Testis (tissue), 2 donors: ENCODE data around the gene AIPL1.

Source experiments
- POLR2A ChIP-seq: fragments of 450-650 bp; IDR thresholded peaks from one replicate; pipeline ENCODE4 v1.6.1; 2017; ENCODE audit warnings: antibody characterized with exemption, mild to moderate bottlenecking, moderate library complexity
- TF ChIP-seq, protein P1 (sequence below), 3 experiments: fragments of 450-650 bp in 2 of 3; fragments of 200-600 bp in 1 of 3; sonication (generic) in 1 of 3; IDR thresholded peaks; one replicate each; pipeline ENCODE4 v1.5.1; 2016 to 2019; ENCODE audit warnings: antibody characterized with exemption in 3 of 3, mild to moderate bottlenecking in 2 of 3, moderate library complexity in 1 of 3

GRCh38 chr17:6374761-6375312 lies 60.1 kb downstream of the AIPL1 start:
- TF ChIP-seq, protein P1, sequence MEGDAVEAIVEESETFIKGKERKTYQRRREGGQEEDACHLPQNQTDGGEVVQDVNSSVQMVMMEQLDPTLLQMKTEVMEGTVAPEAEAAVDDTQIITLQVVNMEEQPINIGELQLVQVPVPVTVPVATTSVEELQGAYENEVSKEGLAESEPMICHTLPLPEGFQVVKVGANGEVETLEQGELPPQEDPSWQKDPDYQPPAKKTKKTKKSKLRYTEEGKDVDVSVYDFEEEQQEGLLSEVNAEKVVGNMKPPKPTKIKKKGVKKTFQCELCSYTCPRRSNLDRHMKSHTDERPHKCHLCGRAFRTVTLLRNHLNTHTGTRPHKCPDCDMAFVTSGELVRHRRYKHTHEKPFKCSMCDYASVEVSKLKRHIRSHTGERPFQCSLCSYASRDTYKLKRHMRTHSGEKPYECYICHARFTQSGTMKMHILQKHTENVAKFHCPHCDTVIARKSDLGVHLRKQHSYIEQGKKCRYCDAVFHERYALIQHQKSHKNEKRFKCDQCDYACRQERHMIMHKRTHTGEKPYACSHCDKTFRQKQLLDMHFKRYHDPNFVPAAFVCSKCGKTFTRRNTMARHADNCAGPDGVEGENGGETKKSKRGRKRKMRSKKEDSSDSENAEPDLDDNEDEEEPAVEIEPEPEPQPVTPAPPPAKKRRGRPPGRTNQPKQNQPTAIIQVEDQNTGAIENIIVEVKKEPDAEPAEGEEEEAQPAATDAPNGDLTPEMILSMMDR (IDR thresholded peaks at IDR 0.05): no peak
- TF ChIP-seq POLR2A: no peak
